GM21390 (cell line): ENCODE data around the gene MINDY4.
A peak's percentile ranks its signal among the peaks of the same experiment; 100 is the strongest.

Experiments used
- ATAC-seq: cut with Tn5 transposase; IDR thresholded peaks from one replicate; pipeline ENCODE4 v1.9.1; 2021; ENCODE audit not compliant: unreplicated experiment

Gene MINDY4

DNA sequence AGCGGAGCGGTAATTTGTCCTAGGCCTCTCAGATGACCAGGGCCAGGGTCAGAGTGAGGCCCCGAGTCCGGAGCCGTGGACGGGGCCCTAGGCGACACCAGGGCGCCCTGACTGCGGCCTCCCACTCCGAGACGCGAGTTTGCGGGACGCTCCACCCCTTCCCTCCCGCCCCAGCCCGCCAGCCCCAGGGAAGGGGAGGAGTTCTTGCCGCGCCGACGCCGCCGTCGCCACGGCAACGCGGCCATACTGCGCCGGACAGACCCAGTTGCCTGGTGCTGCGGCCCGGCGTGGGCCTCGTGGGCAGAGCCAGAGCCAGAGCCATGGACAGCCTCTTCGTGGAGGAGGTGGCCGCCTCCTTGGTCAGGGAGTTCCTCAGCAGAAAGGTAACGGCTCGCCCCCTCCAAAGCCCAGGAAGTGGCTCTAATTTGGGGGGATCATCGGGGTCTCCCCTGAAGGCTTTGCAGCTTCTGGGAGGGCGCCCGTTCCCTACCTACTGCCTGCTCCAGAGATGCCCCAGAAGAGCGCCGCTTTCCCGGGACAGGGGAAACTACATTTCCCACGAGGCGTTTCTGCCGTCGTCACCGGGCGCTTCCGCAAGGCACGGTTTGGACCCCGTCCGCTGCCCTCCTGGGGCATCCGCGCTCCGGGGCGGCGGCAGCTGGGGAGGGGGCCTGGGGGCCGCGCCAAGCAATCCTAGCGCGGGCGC is at the start of gene MINDY4:
TSS of gene MINDY4 (plus strand) at position 244 of the 706 bp plus-strand sequence. CDS start at position 321, 77 bp downstream.
- peak; percentile 92 for ATAC-seq

DNA sequence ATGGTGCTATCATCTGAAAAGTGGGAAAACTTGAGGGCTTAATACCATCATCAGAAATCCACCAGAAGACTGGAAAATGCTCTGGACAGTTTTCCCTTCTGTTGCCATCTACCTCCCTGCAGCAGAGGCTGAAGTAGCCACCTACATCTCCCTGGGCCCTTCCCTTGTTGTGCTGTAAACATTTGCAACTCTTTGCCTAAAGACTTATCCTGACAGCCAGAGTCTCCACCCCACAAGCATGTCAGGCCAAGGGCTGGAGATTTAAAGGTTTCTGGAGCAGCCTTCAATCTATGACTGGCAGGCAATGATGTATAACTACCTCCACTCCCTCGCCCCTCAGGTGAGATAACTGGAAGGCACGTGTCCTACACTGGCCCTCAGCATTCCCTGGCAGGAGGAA is 49.0 kb upstream of the MINDY4 start:
- ATAC-seq, result no peak

DNA sequence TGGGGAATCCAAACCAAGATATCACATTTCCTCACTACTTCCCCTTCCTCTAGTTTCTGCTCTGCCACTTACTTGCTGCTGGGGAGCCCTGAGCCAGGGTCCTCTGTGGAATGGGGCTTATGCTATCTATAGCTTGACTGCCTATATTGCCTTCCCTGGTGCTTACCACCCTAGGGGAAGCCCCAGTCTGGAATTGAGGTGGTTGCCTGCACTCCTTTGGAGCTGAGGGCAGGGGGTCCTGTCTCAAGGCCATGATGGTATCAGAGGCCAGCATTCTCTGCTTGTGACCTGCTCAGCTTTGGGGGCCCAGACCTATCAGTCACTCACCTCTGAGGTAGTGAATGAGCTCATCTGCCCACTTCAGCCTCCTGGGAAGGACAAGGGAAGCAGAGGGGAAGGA is 48.5 kb upstream of the MINDY4 start:
- no peak for ATAC-seq

DNA sequence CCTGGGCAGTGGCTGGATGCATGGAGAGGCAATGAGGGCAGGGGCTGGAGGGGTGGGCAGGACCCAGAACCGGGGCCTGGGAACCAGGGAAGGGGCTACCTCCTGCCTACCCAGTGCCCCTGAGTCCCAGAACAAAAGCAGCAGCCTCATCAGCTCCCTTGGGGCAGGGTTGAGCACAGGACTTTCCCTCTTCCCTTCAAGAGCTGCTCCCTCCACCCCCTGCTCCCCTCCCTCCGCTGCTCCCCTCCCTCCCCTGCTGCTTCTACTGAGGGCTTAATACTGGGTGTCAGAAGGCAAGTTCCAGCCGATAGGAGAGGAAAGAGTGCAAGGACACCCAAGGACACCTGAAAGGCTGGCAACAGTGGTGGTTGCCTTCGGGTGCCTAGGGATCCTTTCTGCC is 47.4 kb upstream of the MINDY4 start:
- no peak for ATAC-seq

DNA sequence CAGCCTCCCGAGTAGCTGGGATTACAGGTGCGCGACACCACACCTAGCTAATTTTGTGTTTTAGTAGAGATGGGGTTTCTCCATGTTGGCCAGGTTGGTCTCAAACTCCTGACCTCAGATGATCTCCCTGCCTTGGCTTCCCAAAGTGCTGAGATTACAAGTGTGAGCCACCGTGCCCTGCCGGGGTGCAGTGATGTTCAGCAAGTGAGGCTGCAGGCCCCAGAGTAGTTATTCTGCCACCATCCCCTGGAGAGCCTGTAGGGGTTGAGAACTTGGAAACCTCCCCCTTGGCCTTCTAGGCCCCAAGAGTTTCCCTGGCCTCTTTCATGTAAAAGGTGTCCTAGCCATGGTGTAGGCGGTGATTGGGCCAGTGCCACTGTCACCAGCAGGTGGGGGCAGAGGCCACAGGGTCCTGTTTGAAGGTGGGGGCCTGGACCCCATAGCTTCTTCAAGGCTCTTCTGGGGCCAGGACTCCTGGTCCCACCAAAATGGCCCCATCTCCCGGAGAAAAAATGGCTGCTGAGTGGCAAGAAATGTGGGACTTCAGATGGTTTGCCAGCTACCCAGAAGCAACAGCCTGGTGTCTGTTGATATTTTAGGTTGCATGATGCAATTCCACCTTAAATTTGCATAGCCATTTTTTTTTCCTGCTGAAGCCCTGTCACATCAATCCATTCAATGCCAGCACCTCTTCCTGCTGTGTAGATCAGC is 44.8 kb upstream of the MINDY4 start:
- no peak for ATAC-seq

DNA sequence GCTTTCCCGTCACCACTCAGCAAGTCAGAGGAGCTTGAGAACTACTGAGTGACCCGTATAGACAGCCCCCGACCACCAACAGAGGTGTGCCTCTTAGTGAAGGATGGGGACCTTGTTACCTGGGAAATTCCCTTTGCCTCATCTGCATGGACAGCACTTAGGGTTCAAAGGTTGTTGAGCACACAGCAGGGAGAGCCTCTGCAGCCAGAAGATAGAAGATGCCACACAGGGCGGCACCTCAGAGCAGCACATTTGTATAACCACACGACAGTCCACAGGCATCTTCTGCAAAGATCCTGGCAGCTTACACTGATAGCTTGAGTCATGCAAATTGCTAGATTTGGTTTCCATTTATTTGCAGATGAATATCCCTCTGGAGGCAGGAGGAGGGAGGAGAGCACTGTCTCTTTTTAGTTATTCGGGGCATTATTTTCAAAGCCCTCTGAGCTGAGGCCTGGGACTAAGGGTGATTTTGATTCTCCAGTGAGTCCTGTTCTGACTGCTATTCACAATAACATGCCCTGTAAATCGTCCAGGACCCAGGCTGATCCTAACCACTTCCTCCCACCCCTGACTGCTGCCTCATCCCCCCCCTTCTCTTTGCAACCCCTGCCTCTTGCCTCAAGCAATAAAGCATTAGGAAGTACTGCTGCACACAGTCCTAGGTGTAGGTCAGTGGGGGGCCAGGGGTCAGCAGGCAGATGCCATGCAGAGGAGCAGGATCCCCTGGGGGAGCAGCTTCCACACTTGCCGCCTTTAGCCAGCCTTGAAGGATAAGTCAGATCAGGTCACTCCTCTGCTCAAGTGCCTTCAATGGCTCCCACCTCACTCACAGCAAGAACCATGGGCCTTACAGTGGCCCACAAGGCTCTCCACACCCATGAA is 43.9 kb upstream of the MINDY4 start:
- ATAC-seq, result no peak

DNA sequence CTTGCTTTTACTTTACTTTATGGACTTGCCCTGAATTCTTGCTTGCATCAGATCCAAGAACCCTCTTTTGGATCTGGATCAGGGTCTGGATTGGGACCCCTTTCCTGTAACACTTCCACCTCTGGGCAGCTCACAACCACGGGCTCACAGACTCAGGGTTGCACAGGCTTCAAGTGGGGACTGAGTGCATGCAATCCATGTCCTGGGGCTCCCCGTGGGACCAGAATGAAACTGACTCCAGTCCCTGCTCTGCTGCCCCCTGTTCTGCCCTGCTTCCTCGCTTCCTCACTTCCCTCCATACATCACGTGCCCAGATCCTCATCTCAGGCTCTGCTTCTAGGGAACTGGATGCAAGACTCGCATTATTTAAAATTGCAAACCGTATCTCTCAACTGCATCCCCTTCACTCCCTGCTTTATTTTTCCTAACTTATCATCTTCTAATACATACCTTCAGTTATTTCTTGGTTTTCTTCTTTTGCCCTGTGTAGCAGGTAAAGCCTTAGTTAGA is 42.6 kb upstream of the MINDY4 start:
- ATAC-seq, result no peak

DNA sequence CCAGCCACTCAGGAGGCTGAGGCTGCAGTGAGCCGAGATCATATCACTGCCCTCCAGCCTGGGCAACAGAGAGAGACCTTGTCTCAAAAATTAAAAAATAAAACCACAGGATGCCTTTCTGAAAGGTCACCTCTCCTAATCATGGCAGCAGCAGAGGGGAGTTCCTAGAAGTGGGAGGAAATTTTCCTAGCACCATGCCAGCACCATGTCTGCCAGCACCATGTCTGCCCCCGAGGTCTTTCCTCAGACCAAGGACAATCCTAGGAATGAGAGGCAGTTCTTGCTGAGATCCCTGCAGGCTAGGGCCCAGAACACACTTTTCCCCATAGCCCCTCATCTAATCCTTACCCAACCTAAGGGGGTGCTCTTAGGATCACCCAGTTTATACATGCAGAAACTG is 41.6 kb upstream of the MINDY4 start:
- ATAC-seq, result no peak

DNA sequence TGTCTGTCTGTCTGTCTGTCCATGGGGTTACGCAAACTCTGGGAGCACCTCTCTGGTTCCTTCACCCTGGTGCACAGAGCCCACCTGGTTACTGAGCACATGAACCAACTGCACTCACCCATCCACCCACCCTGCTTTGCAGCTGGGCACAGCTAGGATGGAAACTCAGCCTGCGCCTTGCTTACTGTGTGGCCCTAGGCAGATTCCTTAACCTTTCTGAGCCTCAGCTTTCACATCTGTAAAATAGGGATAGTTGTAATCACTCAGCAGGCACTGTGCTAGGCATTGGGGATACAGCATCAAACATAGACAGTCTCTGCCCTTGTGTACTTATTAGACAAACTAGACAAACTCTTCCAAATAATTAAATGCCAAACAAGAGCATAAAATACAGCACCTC is 41.1 kb upstream of the MINDY4 start:
- ATAC-seq, result no peak

DNA sequence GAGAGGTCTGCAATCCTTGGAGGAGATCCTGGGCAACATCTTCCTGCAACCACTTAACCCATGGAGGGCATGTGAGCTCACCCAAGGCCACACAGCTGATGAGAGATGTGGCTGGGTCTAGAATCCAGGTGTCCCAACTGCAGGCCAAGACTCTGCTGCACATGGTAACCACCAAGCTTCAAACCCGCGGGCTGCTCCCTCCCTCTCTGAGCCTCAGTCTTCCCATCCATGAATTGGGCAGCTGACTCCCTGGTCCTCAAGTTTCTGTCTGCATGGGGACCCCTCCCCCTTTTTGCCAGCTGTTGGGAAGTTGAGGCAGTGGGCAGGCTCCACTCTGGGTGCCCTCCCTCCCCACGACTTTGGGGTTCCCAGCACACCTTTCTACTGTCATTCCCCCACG is 40.2 kb upstream of the MINDY4 start:
- no peak for ATAC-seq

DNA sequence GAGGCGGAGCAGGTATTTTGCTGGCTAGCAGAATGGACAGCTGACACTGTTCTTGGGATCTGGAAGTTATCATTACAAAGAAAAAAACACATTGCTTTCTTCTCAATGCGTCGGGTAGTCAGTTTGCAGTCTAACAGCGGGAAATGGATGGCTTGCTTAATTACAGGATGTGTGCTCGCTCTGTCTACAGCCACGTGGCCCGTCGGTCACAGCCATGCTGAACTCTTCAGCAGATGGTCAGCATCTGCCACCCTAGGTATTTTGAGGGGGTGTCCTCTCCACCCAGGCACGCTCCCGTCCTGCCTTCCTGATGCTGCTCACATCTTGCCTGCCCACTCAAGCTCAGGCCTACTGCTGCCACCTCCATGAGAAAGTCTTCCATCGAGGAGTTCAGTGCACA is 39.6 kb upstream of the MINDY4 start:
- no peak for ATAC-seq

DNA sequence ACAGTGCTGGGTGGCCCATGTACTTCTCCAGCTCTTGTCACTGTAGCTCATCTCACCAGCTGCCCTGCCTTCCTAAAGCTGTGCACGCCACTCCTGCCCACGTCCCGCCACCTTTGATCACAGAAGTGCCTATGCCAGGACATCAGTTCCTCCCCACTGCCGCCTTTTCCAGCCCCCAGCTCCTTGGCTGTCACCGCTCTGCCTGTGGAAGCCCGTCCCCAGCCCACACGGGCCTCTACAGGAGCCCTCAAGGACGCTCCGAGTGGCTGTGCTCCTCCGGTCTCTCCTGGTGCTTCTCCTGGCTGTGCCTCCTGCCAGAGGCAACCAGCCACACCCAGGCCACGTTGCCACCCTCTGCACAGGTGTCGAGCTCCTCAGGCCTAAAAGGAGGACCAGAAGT is 38.6 kb upstream of the MINDY4 start:
- no peak for ATAC-seq

DNA sequence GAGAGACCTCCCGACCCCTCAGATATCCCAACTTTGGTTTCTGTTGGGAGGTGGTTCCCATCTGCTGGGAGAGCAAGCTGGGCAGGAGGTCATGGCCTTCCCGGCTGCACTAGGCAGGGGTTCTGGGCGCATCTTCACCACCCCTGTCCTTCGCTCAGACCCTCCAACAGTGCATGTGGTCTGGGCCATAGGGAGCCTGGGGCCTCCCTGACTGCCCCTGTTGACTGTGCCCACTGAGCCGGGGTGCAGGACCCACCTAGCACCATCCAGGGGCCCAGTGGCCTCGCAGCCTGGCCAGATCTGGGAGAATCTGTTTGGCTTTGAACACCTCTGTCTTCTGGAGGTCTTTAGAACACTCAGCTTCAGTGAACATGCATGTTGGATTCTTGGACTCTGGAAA is 38.0 kb upstream of the MINDY4 start:
- no peak for ATAC-seq

DNA sequence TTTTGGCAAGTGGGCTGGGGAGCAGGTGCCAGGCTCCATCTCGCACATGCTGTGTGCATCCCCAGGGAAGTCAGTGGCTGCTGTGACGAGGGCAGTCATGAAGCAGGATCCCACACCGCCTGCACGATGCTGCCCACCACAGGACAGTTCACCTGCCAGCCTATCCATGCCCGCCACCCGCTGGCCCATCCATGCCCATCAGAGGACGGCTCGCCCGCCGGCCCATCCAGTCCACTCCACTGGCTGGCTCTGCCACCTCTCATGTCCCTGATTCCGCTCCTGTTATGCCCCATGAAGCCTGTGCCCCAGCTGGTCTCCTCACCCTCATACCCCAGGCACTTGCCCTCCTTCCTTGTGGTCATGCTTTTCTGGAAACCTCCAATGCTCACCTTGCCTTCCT is 37.5 kb upstream of the MINDY4 start:
- no peak for ATAC-seq

DNA sequence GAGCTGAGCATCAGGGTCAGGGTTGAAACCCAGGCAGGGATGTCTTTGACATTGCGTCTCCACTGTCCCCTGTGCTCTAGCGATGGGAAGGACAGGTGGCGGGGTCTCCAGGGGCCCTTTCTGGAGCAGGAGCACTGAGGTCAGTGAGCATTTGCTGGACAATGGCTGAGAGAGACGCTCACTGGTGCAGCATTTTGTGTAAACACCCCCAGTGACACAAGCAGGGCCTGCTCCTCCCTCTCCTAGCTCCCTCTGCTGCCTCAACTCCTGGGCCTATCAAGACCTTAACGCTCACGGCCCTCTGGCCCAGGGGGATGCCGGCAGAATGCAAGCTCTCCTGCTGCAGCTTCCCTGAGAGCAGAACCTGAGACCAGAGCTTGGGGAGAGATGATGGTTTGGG is 36.7 kb upstream of the MINDY4 start:
- ATAC-seq, result no peak

DNA sequence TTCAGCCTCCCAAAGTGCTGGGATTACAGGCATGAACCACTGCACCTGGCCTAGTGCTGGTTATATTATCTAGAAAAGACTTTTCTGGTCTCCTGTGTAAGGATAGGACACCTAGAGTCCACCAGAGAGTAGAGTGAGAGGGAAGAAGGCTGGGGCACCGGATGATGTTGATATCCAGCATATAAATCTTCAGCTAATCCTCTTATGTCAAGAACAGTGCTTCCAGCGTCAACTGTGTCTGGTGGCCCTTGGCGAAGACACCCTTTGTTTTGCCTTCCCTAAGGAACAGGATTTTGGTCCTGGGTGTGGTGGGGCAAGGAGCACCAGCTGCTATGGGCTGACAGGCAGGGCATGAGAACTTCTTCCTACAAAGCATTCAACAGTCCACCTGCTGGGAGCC is 35.6 kb upstream of the MINDY4 start:
- ATAC-seq, result no peak

DNA sequence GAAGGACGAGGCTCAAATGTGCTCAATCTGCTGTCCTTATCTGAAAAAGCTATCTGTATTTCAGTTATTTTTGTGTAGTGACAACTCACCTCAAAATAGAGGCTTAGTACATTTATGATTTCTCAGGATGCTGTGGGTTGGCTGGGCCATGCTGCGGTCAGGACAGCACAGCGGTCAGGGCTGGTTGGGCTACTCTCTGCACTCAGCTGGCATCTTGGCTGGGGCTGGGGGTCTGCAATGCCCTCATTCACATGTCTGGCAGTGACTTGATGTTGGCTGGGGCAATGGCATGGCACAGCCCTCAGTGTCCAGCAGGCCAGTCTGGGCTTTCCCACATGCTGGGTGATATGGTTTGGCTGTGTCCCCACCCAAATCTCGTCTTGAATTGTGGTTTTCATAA is 34.9 kb upstream of the MINDY4 start:
- no peak for ATAC-seq

DNA sequence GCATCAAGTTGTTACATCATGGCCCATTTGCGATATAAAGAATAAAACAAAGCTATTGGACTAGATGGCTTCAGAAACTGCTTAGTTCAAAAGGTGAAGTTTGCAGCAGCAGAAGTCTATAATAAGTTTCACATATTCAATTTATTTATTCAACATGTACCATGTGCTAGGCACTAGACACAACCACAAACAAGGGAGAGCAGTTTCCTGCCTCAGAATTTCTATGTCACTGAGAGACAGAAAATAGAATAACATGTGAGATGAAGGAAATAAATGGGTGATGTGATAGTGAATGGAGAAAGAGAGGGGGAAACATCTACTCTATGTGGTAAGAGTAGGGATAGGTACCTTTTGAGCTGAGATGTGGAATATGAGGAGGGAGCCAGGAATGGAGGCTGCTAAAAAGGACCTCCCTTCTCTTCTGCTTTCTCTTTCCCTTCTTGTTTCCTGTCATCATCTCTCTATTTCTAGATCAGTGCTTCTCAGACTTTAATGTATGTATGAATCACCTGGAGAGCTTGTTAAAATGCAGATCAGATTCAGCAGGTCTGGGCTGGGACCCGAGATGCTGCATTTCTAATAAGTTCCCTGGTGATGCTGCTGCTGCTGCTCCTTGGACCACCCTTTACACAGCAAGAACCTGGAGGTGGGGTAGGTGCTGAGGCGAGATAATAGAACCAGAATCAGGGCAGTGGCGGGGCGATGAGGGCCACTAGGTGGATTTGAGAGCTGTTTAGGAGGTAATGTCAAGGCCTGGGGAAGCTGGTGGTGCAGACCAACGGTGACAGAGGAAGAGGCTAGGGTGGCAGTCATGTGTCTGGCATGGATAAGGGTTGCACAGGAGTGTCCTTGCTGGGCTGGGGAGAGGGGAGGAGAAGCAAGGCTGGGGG is 32.9 kb upstream of the MINDY4 start:
- peak; percentile 44 for ATAC-seq

DNA sequence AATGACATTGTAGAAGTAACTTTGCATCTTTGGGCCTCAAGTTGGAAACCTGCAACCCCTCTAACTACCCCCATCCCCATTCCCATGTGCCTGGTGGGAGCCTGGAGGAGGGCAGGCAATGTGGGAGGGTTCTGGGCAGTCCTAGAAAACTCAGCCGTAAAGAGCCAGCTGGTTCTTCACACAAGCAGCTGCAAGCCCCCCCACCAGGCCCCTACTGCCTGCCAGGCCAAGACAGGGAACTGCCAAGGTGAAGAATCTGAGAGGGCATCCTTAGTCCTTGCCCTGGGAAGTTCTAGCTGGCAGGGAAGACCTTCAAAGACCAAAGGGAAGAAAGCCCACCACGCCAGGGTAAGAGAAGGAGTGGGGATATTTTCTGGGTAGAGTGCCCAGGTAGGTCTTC is 31.5 kb upstream of the MINDY4 start:
- ATAC-seq, result no peak

DNA sequence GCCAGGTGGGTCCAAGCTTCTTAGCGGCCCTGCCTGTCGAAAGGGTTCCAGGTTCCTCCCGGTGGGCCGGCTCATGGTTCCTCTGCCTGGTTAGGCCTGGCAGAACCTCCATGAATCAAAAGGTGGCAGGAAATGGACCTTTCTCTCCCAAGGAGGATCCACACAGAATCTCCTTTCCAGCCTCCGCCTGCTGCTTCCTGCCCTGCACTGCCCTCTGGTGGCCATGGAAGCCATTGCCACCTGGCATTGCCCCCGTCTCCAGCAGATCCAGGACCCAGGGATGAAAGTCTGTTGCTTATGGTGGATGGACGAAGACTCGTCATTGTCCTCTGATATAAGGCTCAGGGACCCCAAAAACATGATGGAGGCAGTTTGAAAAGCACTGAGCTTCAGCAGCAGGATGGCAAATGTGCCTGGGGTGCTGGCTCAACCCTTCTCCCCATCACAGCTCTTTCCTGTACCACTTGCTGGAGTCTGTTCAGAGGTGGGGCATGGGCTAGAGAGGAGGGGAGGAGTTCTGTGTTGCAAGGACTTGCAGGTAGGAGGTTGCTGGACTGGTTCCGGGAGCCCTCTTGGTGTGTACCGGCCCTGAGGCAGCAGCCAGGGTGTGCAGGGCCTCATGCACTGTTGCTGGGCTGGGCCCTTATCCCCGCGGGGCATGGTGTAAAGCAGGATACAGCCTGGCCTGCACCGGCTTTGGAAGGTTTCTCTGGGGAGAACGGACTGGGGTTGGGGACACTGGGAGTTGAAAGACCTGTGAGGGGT is 30.6 kb upstream of the MINDY4 start:
- no peak for ATAC-seq
